H9 (cell line): Measurements from ENCODE around the gene PDE3B. TPM values are rescaled to one million over a fixed set of nuclear protein-coding genes. Genes with fewer than 3 reads are reported as not detected.

Experiments
- DNase-seq: peaks from one replicate; pipeline ENCODE4 v3.0.0-alpha.2; 2017
- H2AFZ ChIP-seq: one replicate; pipeline ENCODE4 v1.6.1; 2013; ENCODE audit warnings: mild to moderate bottlenecking, low read length, control low read depth, moderate library complexity
- H2AK5ac ChIP-seq: 2 replicates; pipeline ENCODE4 v1.6.1; 2013; ENCODE audit warnings: low read length, control low read depth, mixed read lengths; ENCODE audit not compliant: insufficient read length
- H2BK120ac ChIP-seq: one replicate; pipeline ENCODE4 v1.6.1; 2013; ENCODE audit warnings: low read depth, mild to moderate bottlenecking, low read length, control low read depth, inconsistent platforms; ENCODE audit not compliant: poor library complexity, severe bottlenecking
- H2BK12ac ChIP-seq: 2 replicates; pipeline ENCODE4 v1.6.1; 2013; ENCODE audit warnings: low read length, control low read depth, mixed read lengths, low read depth; ENCODE audit not compliant: insufficient read length
- H2BK15ac ChIP-seq: 2 replicates; pipeline ENCODE4 v1.6.1; 2013; ENCODE audit warnings: low read depth, low read length, control low read depth
- H2BK20ac ChIP-seq: one replicate; pipeline ENCODE4 v1.6.1; 2013; ENCODE audit warnings: low read depth, mild to moderate bottlenecking, low read length, control low read depth, inconsistent platforms; ENCODE audit not compliant: poor library complexity, severe bottlenecking
- H2BK5ac ChIP-seq: 2 replicates; pipeline ENCODE4 v1.6.1; 2013; ENCODE audit warnings: low read length, control low read depth, mixed read lengths; ENCODE audit not compliant: insufficient read length
- H3K14ac ChIP-seq: 2 replicates; pipeline ENCODE4 v1.6.1; 2013; ENCODE audit warnings: low read length, control low read depth; ENCODE audit not compliant: insufficient read depth
- H3K18ac ChIP-seq: 2 replicates; pipeline ENCODE4 v1.6.1; 2013; ENCODE audit warnings: low read depth, mild to moderate bottlenecking, mixed read lengths, low read length, control low read depth; ENCODE audit not compliant: insufficient read length
- H3K23ac ChIP-seq: 2 replicates; pipeline ENCODE4 v1.6.1; 2013; ENCODE audit warnings: low read length, control low read depth, mixed read lengths, low read depth; ENCODE audit not compliant: insufficient read length
- H3K23me2 ChIP-seq: 2 replicates; pipeline ENCODE4 v1.6.1; 2013; ENCODE audit warnings: low read depth, mild to moderate bottlenecking, mixed read lengths, low read length, control low read depth; ENCODE audit not compliant: insufficient read length, poor library complexity, severe bottlenecking
- H3K27ac ChIP-seq: 2 replicates; pipeline ENCODE4 v1.5.1; 2013; ENCODE audit warnings: low read length, control low read depth, mixed read lengths, low read depth; ENCODE audit not compliant: insufficient read length
- H3K27me3 ChIP-seq: 2 replicates; pipeline ENCODE4 v1.6.1; 2013; ENCODE audit warnings: low read length, control low read depth, inconsistent platforms; ENCODE audit not compliant: insufficient read depth
- H3K4ac ChIP-seq: 2 replicates; pipeline ENCODE4 v1.6.1; 2013; ENCODE audit warnings: low read depth, mild to moderate bottlenecking, control low read depth, inconsistent platforms, low read length, moderate library complexity
- H3K4me1 ChIP-seq: 2 replicates; pipeline ENCODE4 v1.6.1; 2013; ENCODE audit warnings: low read length, control low read depth, inconsistent platforms; ENCODE audit not compliant: insufficient read depth
- H3K4me2 ChIP-seq: 2 replicates; pipeline ENCODE4 v1.6.1; 2013; ENCODE audit warnings: low read length, control low read depth, mixed read lengths; ENCODE audit not compliant: insufficient read length, insufficient read depth
- H3K56ac ChIP-seq: 2 replicates; pipeline ENCODE4 v1.6.1; 2013; ENCODE audit warnings: low read depth, mild to moderate bottlenecking, mixed read lengths, low read length, control low read depth; ENCODE audit not compliant: insufficient read length
- H3K79me1 ChIP-seq: 2 replicates; pipeline ENCODE4 v1.6.1; 2013; ENCODE audit warnings: low read depth, mild to moderate bottlenecking, moderate library complexity, low read length, control low read depth, inconsistent platforms; ENCODE audit not compliant: insufficient read depth, poor library complexity, severe bottlenecking
- H3K79me2 ChIP-seq: 2 replicates; pipeline ENCODE4 v1.6.1; 2013; ENCODE audit warnings: low read length, control low read depth, inconsistent platforms; ENCODE audit not compliant: insufficient read depth
- H3K9ac ChIP-seq: 2 replicates; pipeline ENCODE4 v1.6.1; 2013; ENCODE audit warnings: low read length, control low read depth, mixed read lengths; ENCODE audit not compliant: insufficient read length; ENCODE audit errors: extremely low read depth
- H3K9me3 ChIP-seq: one replicate; pipeline ENCODE4 v1.6.1; 2013; ENCODE audit warnings: low read depth, low read length, inconsistent platforms; ENCODE audit not compliant: control insufficient read depth
- H3T11ph ChIP-seq: one replicate; pipeline ENCODE4 v1.6.1; 2013; ENCODE audit warnings: mild to moderate bottlenecking, low read length, control low read depth, inconsistent platforms
- H4K20me1 ChIP-seq: one replicate; pipeline ENCODE4 v1.6.1; 2013; ENCODE audit not compliant: control insufficient read depth, insufficient read length, insufficient read depth
- H4K5ac ChIP-seq: 2 replicates; pipeline ENCODE4 v1.6.1; 2013; ENCODE audit warnings: low read depth, mild to moderate bottlenecking, mixed read lengths, low read length, control low read depth; ENCODE audit not compliant: insufficient read length
- H4K8ac ChIP-seq: replicated peaks from 2 replicates; pipeline ENCODE4 v1.6.1; 2013; ENCODE audit warnings: low read length, control low read depth, mixed read lengths, low read depth; ENCODE audit not compliant: insufficient read length
- H4K91ac ChIP-seq: 2 replicates; pipeline ENCODE4 v1.6.1; 2013; ENCODE audit warnings: low read depth, mild to moderate bottlenecking, moderate library complexity, mixed read lengths, low read length, control low read depth; ENCODE audit not compliant: insufficient read length
- H3K27ac Mint-ChIP-seq, 3 experiments: 2 replicates in 2 of 3; 3 replicates in 1 of 3; pipeline ENCODE4 v1.8.0; 2020 to 2021; ENCODE audit warnings: mixed read lengths in 3 of 3, mild to moderate bottlenecking in 1 of 3, moderate library complexity in 1 of 3
- H3K27me3 Mint-ChIP-seq: 2 replicates; pipeline ENCODE4 v1.8.0; 2021; ENCODE audit warnings: low read depth, mild to moderate bottlenecking, moderate library complexity, mixed read lengths
- H3K36me3 Mint-ChIP-seq, 3 experiments: 2 replicates in 2 of 3; 3 replicates in 1 of 3; pipeline ENCODE4 v1.8.0; 2020 to 2021; ENCODE audit warnings: low read depth in 3 of 3, mixed read lengths in 3 of 3; ENCODE audit not compliant: insufficient read depth in 1 of 3
- H3K4me1 Mint-ChIP-seq, 2 experiments: 2 replicates each; pipeline ENCODE4 v1.8.0; 2020; ENCODE audit warnings: mixed read lengths in 2 of 2
- H3K4me3 Mint-ChIP-seq, 2 experiments: 2 replicates in 1 of 2; 3 replicates in 1 of 2; pipeline ENCODE4 v1.8.0; 2020 to 2021; ENCODE audit warnings: mild to moderate bottlenecking in 2 of 2, mixed read lengths in 2 of 2, moderate library complexity in 1 of 2
- H3K9me3 Mint-ChIP-seq, 2 experiments: 2 replicates in 1 of 2; 3 replicates in 1 of 2; pipeline ENCODE4 v1.8.0; 2020; ENCODE audit warnings: mild to moderate bottlenecking in 2 of 2, mixed read lengths in 2 of 2, moderate library complexity in 1 of 2
- CTCF ChIP-seq: fragments of 200-600 bp; sonication (generic); conservative IDR thresholded peaks from 3 replicates; pipeline ENCODE4 v1.8.0; 2021; ENCODE audit warnings: antibody characterized with exemption, mild to moderate bottlenecking
- WGBS: extraction: QIAGEN DNeasy Blood & Tissue Kit; methylation state at CpG from one replicate; pipeline ENCODE4 v1.1.7; 2013; ENCODE audit warnings: missing lambda C conversion rate, low lambda C conversion rate, mixed read lengths; ENCODE audit not compliant: insufficient read length; ENCODE audit errors: extremely low coverage; 5-methylcytosine and 5-hydroxymethylcytosine counted together
- total RNA-seq: library from RNA; stranded (reverse); gene quantifications from 2 replicates; pipeline ENCODE4 v1.2.1, GENCODE V29; 2021

PDE3B gene
- total RNA-seq, 1 experiment from 2014 or later, result 6.6 TPM

- Mint-ChIP-seq H3K4me1 (peaks cover 4 to 9% of the 10 kb centered on the region in 2 experiments; a peak in 3 of 4 replicates), H3K27ac (no peak overlapping the region), H3K4me3 (no peak overlapping the region), H3K9me3 (peaks cover 4 to 6% of the 10 kb centered on the region in 2 experiments; a peak in 3 of 5 replicates), H3K27me3 (no peaks in the 10 kb centered on the region), H3K36me3 (peaks cover 0 to 3% (median 0%) of the 10 kb centered on the region in 3 experiments; a peak in 3 of 7 replicates)
- no peak overlapping the region for H2AFZ ChIP-seq
- no CpG with 5 or more reads among the region's 3 CpGs for whole genome bisulfite sequencing
- no peak overlapping the region for H3K56ac ChIP-seq
- no peaks in the 10 kb centered on the region for H3K79me2 ChIP-seq
- no peak overlapping the region for H3K27ac ChIP-seq
- H3K18ac ChIP-seq, result no peak overlapping the region
- no peak overlapping the region for H2AK5ac ChIP-seq
- H3K14ac ChIP-seq, result no peak overlapping the region
- no peak overlapping the region for H4K8ac ChIP-seq
- no peak overlapping the region for H2BK20ac ChIP-seq
- no peak overlapping the region for H3K4me2 ChIP-seq
- no peak overlapping the region for H4K91ac ChIP-seq
- no peak overlapping the region for H2BK120ac ChIP-seq
- H3K4ac ChIP-seq, result no peak overlapping the region
- H4K20me1 ChIP-seq, result no peaks in the 10 kb centered on the region
- no peak overlapping the region for H4K5ac ChIP-seq
- no peak overlapping the region for H2BK15ac ChIP-seq
- no peaks in the 10 kb centered on the region for H3K79me1 ChIP-seq
- no peaks in the 10 kb centered on the region for H3K4me1 ChIP-seq
- DNase-seq, result no peak
- no peak overlapping the region for H3K9ac ChIP-seq
- H3T11ph ChIP-seq, result no peak overlapping the region
- H3K9me3 ChIP-seq, result no peaks in the 10 kb centered on the region
- H2BK5ac ChIP-seq, result no peak overlapping the region
- H3K23me2 ChIP-seq, result no peaks in the 10 kb centered on the region
- no peak overlapping the region for H3K23ac ChIP-seq
- no peak for TF ChIP-seq CTCF
- no peaks in the 10 kb centered on the region for H3K27me3 ChIP-seq
- H2BK12ac ChIP-seq, result no peak overlapping the region
These were observed 97.6 kb downstream of the PDE3B start for GRCh38 chr11:14741195-14741594.
